K562 (cell line): ENCODE data around the gene NR1D2. TPM values are rescaled to one million over a fixed set of nuclear protein-coding genes. Genes with fewer than 3 reads are reported as not detected.

ENCODE experiments used
- ATF6 ChIP-seq: sonication (generic); formaldehyde crosslinking; IDR thresholded peaks from 2 replicates; pipeline ENCODE4 v1.4.0; 2020; ENCODE audit warnings: mild to moderate bottlenecking, missing genetic modification reagents
- CHD7 ChIP-seq: fragments of 200-600 bp; sonication (generic); IDR thresholded peaks from one replicate; pipeline ENCODE4 v1.6.1; 2012; ENCODE audit warnings: mild to moderate bottlenecking, low read depth, low read length, inconsistent platforms
- CREB3L1 ChIP-seq: fragments of 450-650 bp; IDR thresholded peaks from 2 replicates; pipeline ENCODE4 v1.6.1; 2014; ENCODE audit warnings: low read depth, mild to moderate bottlenecking, moderate library complexity, borderline replicate concordance
- DPF2 ChIP-seq: fragments of 450-650 bp; IDR thresholded peaks from 2 replicates; pipeline ENCODE4 v1.6.1; 2016
- EP300 ChIP-seq: IDR thresholded peaks from 2 replicates; pipeline ENCODE4 v1.6.1; 2012; ENCODE audit warnings: low read length, improper control_type of control experiment
- KHSRP ChIP-seq: fragments of 450-650 bp; IDR thresholded peaks from 2 replicates; pipeline ENCODE4 v1.6.1; 2017
- L3MBTL2 ChIP-seq: fragments of 450-650 bp; IDR thresholded peaks from 2 replicates; pipeline ENCODE4 v1.6.1; 2016; ENCODE audit warnings: mild to moderate bottlenecking, moderate library complexity
- MTA3 ChIP-seq: fragments of 450-650 bp; formaldehyde crosslinking; IDR thresholded peaks from 2 replicates; pipeline ENCODE4 v1.6.1; 2017; ENCODE audit warnings: mild to moderate bottlenecking, borderline replicate concordance
- PHB ChIP-seq: fragments of 250-450 bp; sonication (Bioruptor Pico); IDR thresholded peaks from 2 replicates; pipeline ENCODE4 v1.5.0; 2021
- PHF8 ChIP-seq: fragments of 200-600 bp; sonication (generic); IDR thresholded peaks from 2 replicates; pipeline ENCODE4 v1.6.1; 2012; ENCODE audit warnings: mixed run types, mild to moderate bottlenecking, inconsistent platforms, low read length, moderate library complexity, borderline replicate concordance
- TRIM24 ChIP-seq, 2 experiments: fragments of 450-650 bp; IDR thresholded peaks; 2 replicates each; pipeline ENCODE4 v1.6.1; 2016
- ZNF184 ChIP-seq: sonication (generic); formaldehyde crosslinking; IDR thresholded peaks from 2 replicates; pipeline ENCODE4 v1.5.0; 2020; ENCODE audit warnings: missing genetic modification reagents
- ZNF253 ChIP-seq: fragments of 250-450 bp; sonication (Bioruptor Pico); conservative IDR thresholded peaks from 2 replicates; pipeline ENCODE4 v1.6.1; 2021; ENCODE audit warnings: mild to moderate bottlenecking
- ZNF384 ChIP-seq: IDR thresholded peaks from 2 replicates; pipeline ENCODE4 v1.6.1; 2012; ENCODE audit warnings: low read depth, low read length, improper control_type of control experiment
- ZNF445 ChIP-seq: fragments of 250-450 bp; sonication (Bioruptor Pico); IDR thresholded peaks from 2 replicates; pipeline ENCODE4 v1.4.0; 2020; ENCODE audit warnings: low read depth, mild to moderate bottlenecking, moderate library complexity
- polyA plus RNA-seq, 8 experiments: library from polyadenylated mRNA; depleted of rRNA in 4 of 8; stranded (reverse) in 5 of 8; unstranded in 3 of 8; fragments of >200 nt; fragmentation: Nextera tagmentation in 2 of 8; fragmentation: Illumina TruSeq in 1 of 8; extraction: Ambion mirVana in 2 of 8; extraction: Trizol in 1 of 8; gene quantifications; 2 replicates each; pipeline versions ENCODE4 v1.2.1 to v1.2.3, GENCODE V29; 2011 to 2014; ENCODE audit warnings: inconsistent platforms in 1 of 8, missing spikeins in 1 of 8
- total RNA-seq, 7 experiments: library from RNA; depleted of rRNA in 6 of 7; stranded (reverse); fragments of >200 nt in 6 of 7; fragmentation: Illumina TruSeq in 2 of 7; extraction: Trizol in 2 of 7; gene quantifications; 2 replicates each; pipeline versions ENCODE4 v1.2.1 to v1.2.3, GENCODE V29; 2011 to 2021; ENCODE audit warnings: low replicate concordance in 1 of 7

The NR1D2 gene
- total and polyA plus RNA-seq, 9 of the 15 experiments (the other 6 are each of a cell fraction or from before 2014, with no cell fraction given): 1.2 to 5.5 (median 2.9) TPM

DNA sequence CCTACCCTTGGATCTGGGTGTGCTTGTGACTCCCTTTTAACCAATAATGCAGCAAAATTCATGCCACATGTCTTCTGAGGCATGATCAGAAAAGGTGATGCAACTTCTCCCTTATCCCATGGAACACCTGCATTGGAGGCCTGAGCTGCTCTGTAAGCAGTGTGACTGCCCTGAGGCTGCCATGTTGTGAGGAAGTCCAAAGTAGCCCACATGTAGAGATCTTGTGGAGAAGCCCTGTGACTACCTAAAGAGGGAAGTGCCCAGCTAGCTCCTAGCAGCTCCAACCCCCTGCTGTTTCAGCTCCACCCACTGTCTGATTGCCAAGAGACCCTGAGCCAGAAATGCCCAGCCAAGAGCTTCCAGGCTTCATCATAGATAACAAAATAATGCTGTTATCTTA, 6.4 kb upstream of the NR1D2 start (continued):
- TF ChIP-seq CREB3L1 (no peak), ZNF253 (no peak), ZNF384 (no peak), L3MBTL2 (0 out of 2 replicates have a peak, but pooled peaks have one; percentile 32), ZNF184 (CRISPR knock-in tag) (no peak), PHB (CRISPR knock-in tag) (no peak), KHSRP (no peak), EP300 (peak; percentile 4; the same call in 1 of the 2 replicates), DPF2 (peak; percentile 68; the same call in 1 of the 2 replicates), MTA3 (0 out of 2 replicates have a peak, but pooled peaks have one; percentile 39), ATF6 (CRISPR knock-in tag) (no peak), CHD7 (no peak), ZNF445 (CRISPR knock-in tag) (no peak), TRIM24 (IDR thresholded peaks at IDR 0.05) (peak; percentile 79), PHF8 (no peak)
